Fibroblast of lung (primary cell): ENCODE measurements around the gene GEMIN5. TPM values are rescaled to one million over a fixed set of nuclear protein-coding genes. Genes with fewer than 3 reads are reported as not detected.
A peak's percentile ranks its signal among the peaks of the same experiment; 100 is the strongest.
"Not testable (repeated sequence)": the region's sequence is repeated elsewhere in the genome, so short reads cannot be mapped to it uniquely, and the experiment has no call there.

Source experiments
- DNase-seq, 2 donors: peaks; one replicate each; pipeline versions ENCODE4 v3.0.0 to v3.0.0-alpha.2; 2010; ENCODE audit warnings: low read depth in 2 of 2
- H2AFZ ChIP-seq: 2 replicates; pipeline ENCODE4 v1.5.1; 2012; ENCODE audit warnings: low read length, control low read depth, inconsistent platforms
- H3K27ac ChIP-seq: 2 replicates; pipeline ENCODE4 v1.5.1; 2011; ENCODE audit warnings: low read length, control low read depth; ENCODE audit not compliant: insufficient read depth
- H3K27me3 ChIP-seq: 2 replicates; pipeline ENCODE4 v1.5.1; 2011; ENCODE audit warnings: mild to moderate bottlenecking, low read length; ENCODE audit not compliant: control insufficient read depth, insufficient read depth
- H3K36me3 ChIP-seq: 2 replicates; pipeline ENCODE4 v1.5.1; 2011; ENCODE audit warnings: low read length; ENCODE audit not compliant: control insufficient read depth, insufficient read depth
- H3K4me1 ChIP-seq: 2 replicates; pipeline ENCODE4 v1.5.1; 2011; ENCODE audit warnings: low read length; ENCODE audit not compliant: control insufficient read depth, insufficient read depth; ENCODE audit errors: extremely low read depth
- H3K4me2 ChIP-seq: 2 replicates; pipeline ENCODE4 v1.5.1; 2011; ENCODE audit warnings: low read length, control low read depth; ENCODE audit not compliant: insufficient read depth; ENCODE audit errors: extremely low read depth
- H3K4me3 ChIP-seq, 4 experiments: fragments of 200-600 bp in 1 of 4; sonication (generic) in 1 of 4; replicated peaks in 1 of 4; 2 replicates each; pipeline ENCODE4 v1.5.1; 2011 to 2016; ENCODE audit warnings: low read length in 4 of 4, low read depth in 3 of 4, mild to moderate bottlenecking in 3 of 4, control low read depth in 2 of 4, inconsistent platforms in 1 of 4, mixed read lengths in 1 of 4; ENCODE audit not compliant: insufficient read depth in 1 of 4; ENCODE audit errors: control extremely low read depth in 1 of 4
- H3K79me2 ChIP-seq: 2 replicates; pipeline ENCODE4 v1.5.1; 2012; ENCODE audit warnings: mild to moderate bottlenecking, low read length, inconsistent platforms; ENCODE audit not compliant: control insufficient read depth, insufficient read depth
- H3K9ac ChIP-seq: 2 replicates; pipeline ENCODE4 v1.5.1; 2011; ENCODE audit warnings: mild to moderate bottlenecking, low read length, control low read depth; ENCODE audit not compliant: insufficient read depth
- H3K9me3 ChIP-seq: 2 replicates; pipeline ENCODE4 v1.5.1; 2012; ENCODE audit warnings: low read depth, low read length; ENCODE audit not compliant: control insufficient read depth, insufficient read depth
- H4K20me1 ChIP-seq: 2 replicates; pipeline ENCODE4 v1.5.1; 2011; ENCODE audit warnings: low read length; ENCODE audit not compliant: control insufficient read depth, insufficient read depth; ENCODE audit errors: extremely low read depth
- EZH2 ChIP-seq: IDR thresholded peaks from 2 replicates; pipeline ENCODE4 v1.5.1; 2012; ENCODE audit warnings: low read length, control low read depth, mild to moderate bottlenecking; ENCODE audit errors: missing control alignments
- polyA plus RNA-seq, 2 donors: library from polyadenylated mRNA; depleted of rRNA in 1 of 2; stranded (reverse) in 1 of 2; unstranded in 1 of 2; fragments of >200 nt; gene quantifications; 2 replicates each; pipeline ENCODE4 v1.2.1, GENCODE V29; 2011 to 2012; ENCODE audit warnings: missing spikeins in 1 of 2
- total RNA-seq: library from RNA; depleted of rRNA; stranded (reverse); fragments of >200 nt; gene quantifications from 2 replicates; pipeline ENCODE4 v1.2.1, GENCODE V29; 2014
- TF ChIP-seq, protein P1 (sequence below), 2 donors: IDR thresholded peaks in 1 of 2; conservative IDR thresholded peaks in 1 of 2; 1 replicate in 1 of 2; 2 replicates in 1 of 2; pipeline ENCODE4 v1.5.1; 2011 to 2012; ENCODE audit warnings: low read length in 2 of 2, control low read depth in 1 of 2, inconsistent platforms in 1 of 2, low read depth in 1 of 2, mild to moderate bottlenecking in 1 of 2

Gene GEMIN5
- total and polyA plus RNA-seq, 2 donors (not counting 1 experiment from before 2014, with no cell fraction given): 7.7 to 12.1 TPM

DNA sequence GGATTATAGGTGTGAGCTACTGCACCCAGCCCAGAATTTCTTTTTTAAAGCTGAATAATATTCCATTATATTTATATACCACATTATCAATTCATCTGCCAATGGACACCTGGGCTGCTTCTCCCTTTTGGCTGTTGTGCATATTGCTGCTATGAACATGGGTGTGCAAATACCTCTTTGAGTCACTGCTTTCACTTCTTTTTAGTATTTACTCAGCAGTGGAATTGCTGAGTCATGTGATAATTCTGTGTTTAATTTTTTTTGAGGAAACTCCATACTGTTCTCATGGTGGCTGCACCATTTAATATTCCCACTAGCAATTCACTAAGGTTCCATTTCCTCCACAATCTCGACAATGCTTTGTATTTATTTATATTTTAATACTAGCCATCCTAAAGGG lies 39.4 kb upstream of the GEMIN5 start:
- Histone ChIP-seq H3K4me3 (no peak overlapping the region), H3K79me2 (no peaks in the 10 kb centered on the region), H4K20me1 (no peaks in the 10 kb centered on the region), H3K4me2 (no peak overlapping the region), H3K9ac (no peak overlapping the region), H3K9me3 (no peaks in the 10 kb centered on the region), H2AFZ (no peak overlapping the region), H3K36me3 (no peaks in the 10 kb centered on the region), H3K27ac (no peak overlapping the region), H3K4me1 (no peaks in the 10 kb centered on the region), H3K27me3 (no peaks in the 10 kb centered on the region)
- TF ChIP-seq EZH2: no peak
- TF ChIP-seq, protein P1, sequence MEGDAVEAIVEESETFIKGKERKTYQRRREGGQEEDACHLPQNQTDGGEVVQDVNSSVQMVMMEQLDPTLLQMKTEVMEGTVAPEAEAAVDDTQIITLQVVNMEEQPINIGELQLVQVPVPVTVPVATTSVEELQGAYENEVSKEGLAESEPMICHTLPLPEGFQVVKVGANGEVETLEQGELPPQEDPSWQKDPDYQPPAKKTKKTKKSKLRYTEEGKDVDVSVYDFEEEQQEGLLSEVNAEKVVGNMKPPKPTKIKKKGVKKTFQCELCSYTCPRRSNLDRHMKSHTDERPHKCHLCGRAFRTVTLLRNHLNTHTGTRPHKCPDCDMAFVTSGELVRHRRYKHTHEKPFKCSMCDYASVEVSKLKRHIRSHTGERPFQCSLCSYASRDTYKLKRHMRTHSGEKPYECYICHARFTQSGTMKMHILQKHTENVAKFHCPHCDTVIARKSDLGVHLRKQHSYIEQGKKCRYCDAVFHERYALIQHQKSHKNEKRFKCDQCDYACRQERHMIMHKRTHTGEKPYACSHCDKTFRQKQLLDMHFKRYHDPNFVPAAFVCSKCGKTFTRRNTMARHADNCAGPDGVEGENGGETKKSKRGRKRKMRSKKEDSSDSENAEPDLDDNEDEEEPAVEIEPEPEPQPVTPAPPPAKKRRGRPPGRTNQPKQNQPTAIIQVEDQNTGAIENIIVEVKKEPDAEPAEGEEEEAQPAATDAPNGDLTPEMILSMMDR (conservative IDR thresholded peaks at IDR 0.05 in 1 of 2, IDR thresholded peaks at IDR 0.05 in 1 of 2; ENCODE audit: low read depth in 1 of 2, low read length in 2 of 2): no peak
- DNase-seq: peak; percentile 13 to 15

- H3K27ac ChIP-seq, H3K79me2 ChIP-seq, H2AFZ ChIP-seq, DNase-seq, H4K20me1 ChIP-seq, H3K9me3 ChIP-seq, H3K9ac ChIP-seq, H3K27me3 ChIP-seq, H3K4me3 ChIP-seq, H3K4me1 ChIP-seq, H3K36me3 ChIP-seq, H3K4me2 ChIP-seq: not testable (repeated sequence)
These were observed 38.1 kb upstream of the GEMIN5 start for GRCh38 chr5:154976082-154976481.

DNA sequence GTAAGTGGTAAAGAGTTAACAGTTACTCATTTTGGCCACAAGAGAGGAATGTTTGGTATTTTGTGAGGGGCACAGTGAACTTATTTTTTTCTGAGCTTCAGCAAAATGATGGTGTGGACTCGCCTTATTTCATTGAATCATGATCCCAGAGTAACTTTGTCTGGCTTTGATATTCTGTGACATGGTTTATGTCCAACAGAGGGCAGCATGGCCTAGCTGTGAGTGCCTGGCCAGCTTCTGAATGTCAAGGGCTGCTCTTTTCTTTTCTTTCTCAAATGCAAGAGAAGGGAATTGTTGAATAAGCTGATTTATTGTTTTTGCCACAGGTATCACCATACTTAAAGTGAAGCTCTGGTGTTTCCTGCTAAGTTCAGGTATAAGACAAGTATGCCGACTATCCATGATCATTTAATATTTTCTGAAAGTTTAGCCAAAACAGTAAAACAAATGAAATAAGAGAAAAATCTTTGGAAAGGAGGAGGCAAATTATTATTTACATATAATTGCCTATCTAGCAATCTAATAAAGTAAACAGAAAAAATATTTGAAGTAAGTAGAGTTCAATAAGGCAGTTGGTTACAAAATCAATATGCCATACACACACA lies 34.6 kb upstream of the GEMIN5 start:
- H2AFZ ChIP-seq: no peak overlapping the region
- H3K36me3 ChIP-seq: no peaks in the 10 kb centered on the region
- TF ChIP-seq, protein P1 (conservative IDR thresholded peaks at IDR 0.05 in 1 of 2, IDR thresholded peaks at IDR 0.05 in 1 of 2; ENCODE audit: low read depth in 1 of 2, low read length in 2 of 2): peak; percentile 65
- TF ChIP-seq EZH2: no peak
- no peaks in the 10 kb centered on the region for H4K20me1 ChIP-seq
- peak; percentile 27 to 45 for DNase-seq
- H3K9ac ChIP-seq: no peak overlapping the region
- no peak overlapping the region for H3K4me3 ChIP-seq
- H3K4me2 ChIP-seq: no peak overlapping the region
- H3K9me3 ChIP-seq: no peaks in the 10 kb centered on the region
- no peaks in the 10 kb centered on the region for H3K79me2 ChIP-seq
- H3K4me1 ChIP-seq: no peaks in the 10 kb centered on the region
- no peaks in the 10 kb centered on the region for H3K27me3 ChIP-seq
- no peak overlapping the region for H3K27ac ChIP-seq
